HUDEP-2 (cell line): ENCODE data around the gene VGF.
"Not testable (repeated sequence)": the region's sequence is repeated elsewhere in the genome, so short reads cannot be mapped to it uniquely, and the experiment has no call there.

Experiments
- DNase-seq, 76 experiments: peaks; one replicate each; lab custom pipeline; 2025; ENCODE audit not compliant: unreplicated experiment in 76 of 76; lab: John Stamatoyannopoulos, UW

VGF gene

GRCh38 chr7:101121631-101121990, 43.8 kb downstream of the VGF start:
- DNase-seq: not testable (repeated sequence)

- DNase-seq: no peak
Measured at GRCh38 chr7:101120315-101120714, 45.1 kb downstream of the VGF start.

GRCh38 chr7:101119876-101120275, 45.5 kb downstream of the VGF start:
- no peak for DNase-seq

- no peak for DNase-seq
Measured at GRCh38 chr7:101118856-101119255, 46.5 kb downstream of the VGF start.

- no peak for DNase-seq
Measured at GRCh38 chr7:101116898-101117297, 48.5 kb downstream of the VGF start.

GRCh38 chr7:101115215-101115614, 50.2 kb downstream of the VGF start:
- no peak for DNase-seq

- DNase-seq: no peak
Measured at GRCh38 chr7:101114492-101114891, 50.9 kb downstream of the VGF start.

GRCh38 chr7:101113836-101114235, 51.5 kb downstream of the VGF start:
- no peak for DNase-seq

GRCh38 chr7:101113140-101113539, 52.2 kb downstream of the VGF start:
- not testable (repeated sequence) for DNase-seq
